Effector memory CD4-positive, alpha-beta T cell (primary cell): ENCODE measurements around the gene HABP2.

Experiments
- DNase-seq, 3 donors: peaks; one replicate each; pipeline ENCODE4 v3.0.0-alpha.2; 2020
- H3K27ac ChIP-seq: 2 replicates; pipeline ENCODE4 v1.7.0; 2013; ENCODE audit warnings: mild to moderate bottlenecking, low read length, moderate library complexity; ENCODE audit not compliant: insufficient read depth, poor library complexity, severe bottlenecking
- H3K27me3 ChIP-seq: replicated peaks from 2 replicates; pipeline ENCODE4 v1.7.0; 2013; ENCODE audit warnings: mild to moderate bottlenecking, low read length; ENCODE audit not compliant: insufficient read depth, control insufficient read depth, poor library complexity, severe bottlenecking
- H3K36me3 ChIP-seq: 2 replicates; pipeline ENCODE4 v1.7.0; 2013; ENCODE audit warnings: mild to moderate bottlenecking, low read length, moderate library complexity; ENCODE audit not compliant: control insufficient read depth, insufficient read depth
- H3K4me1 ChIP-seq: 2 replicates; pipeline ENCODE4 v1.7.0; 2013; ENCODE audit warnings: low read length, mild to moderate bottlenecking; ENCODE audit not compliant: control insufficient read depth, insufficient read depth, poor library complexity, severe bottlenecking
- H3K4me3 ChIP-seq: 2 replicates; pipeline ENCODE4 v1.7.0; 2013; ENCODE audit warnings: low read length, low read depth, mild to moderate bottlenecking; ENCODE audit not compliant: insufficient read depth, poor library complexity, severe bottlenecking
- H3K9me3 ChIP-seq: 2 replicates; pipeline ENCODE4 v1.7.0; 2013; ENCODE audit warnings: mild to moderate bottlenecking, low read length, moderate library complexity; ENCODE audit not compliant: control insufficient read depth

The HABP2 gene

DNA sequence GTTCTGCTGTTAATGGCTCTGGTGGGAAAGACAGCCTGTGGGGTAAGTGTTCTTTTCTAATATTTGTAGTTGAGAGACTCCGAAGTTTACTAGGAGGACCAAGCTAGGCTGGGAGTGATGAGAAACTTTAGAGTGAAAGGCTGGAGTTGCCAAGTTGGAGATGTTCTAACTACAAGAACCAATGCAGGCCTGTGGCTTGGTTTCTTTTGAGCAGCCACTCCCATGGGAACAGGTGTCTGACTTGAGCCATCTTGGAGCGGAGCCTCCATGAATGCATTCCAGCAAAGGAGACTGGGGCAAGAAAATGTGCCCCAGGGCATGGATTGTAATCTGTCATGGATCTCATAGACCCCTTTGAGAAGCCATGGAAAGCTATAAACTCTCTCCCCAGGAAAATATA is 296 bp downstream of the HABP2 start:
- Histone ChIP-seq H3K4me1 (no peaks in the 10 kb centered on the region), H3K9me3 (no peaks in the 10 kb centered on the region), H3K27me3 (no peaks in the 10 kb centered on the region), H3K27ac (no peak overlapping the region), H3K4me3 (no peak overlapping the region), H3K36me3 (no peaks in the 10 kb centered on the region)
- no peak for DNase-seq

DNA sequence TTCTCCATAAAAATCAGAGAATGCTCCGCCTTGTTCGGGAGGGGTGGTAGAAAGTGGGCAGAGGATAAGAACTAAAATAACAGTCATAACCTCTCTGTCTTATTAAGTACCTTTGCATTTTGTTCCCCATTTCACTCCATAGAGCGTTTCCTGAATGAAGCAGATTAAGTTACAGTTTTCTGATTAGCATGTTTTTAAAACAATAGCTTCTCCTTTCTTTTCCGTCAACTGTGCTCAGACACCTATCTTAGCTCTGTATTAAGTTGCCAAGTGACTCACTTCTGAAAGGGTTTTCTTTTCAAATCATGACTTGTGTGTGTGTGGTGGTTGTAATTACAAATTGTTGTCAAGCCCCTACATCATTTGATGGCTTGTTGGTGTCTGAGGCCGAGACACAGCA is 1.4 kb downstream of the HABP2 start:
- H3K9me3 ChIP-seq = no peaks in the 10 kb centered on the region
- H3K4me1 ChIP-seq = no peaks in the 10 kb centered on the region
- no peaks in the 10 kb centered on the region for H3K27me3 ChIP-seq
- no peaks in the 10 kb centered on the region for H3K36me3 ChIP-seq
- H3K27ac ChIP-seq = no peak overlapping the region
- H3K4me3 ChIP-seq = no peak overlapping the region
- DNase-seq = no peak

DNA sequence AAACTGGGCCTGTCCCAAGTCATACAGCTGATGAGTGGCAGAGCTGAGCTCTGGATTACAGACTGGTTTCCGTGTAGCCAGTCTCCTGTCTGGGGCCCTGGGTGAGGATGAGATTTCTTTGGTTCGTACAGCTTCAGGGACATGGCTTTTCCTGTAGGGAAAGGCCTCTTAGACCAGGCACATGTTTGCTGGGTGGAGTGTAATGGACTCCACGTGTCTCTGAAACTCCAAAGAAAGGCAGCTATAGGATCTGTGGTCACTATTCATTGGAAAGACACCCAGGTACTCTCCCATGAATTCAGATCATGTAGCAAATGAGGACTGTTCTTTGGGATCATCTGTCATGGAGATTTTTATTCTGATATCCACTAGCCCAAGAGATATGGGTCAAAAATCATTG is 2.4 kb downstream of the HABP2 start:
- H3K27ac ChIP-seq = no peak overlapping the region
- no peaks in the 10 kb centered on the region for H3K36me3 ChIP-seq
- no peaks in the 10 kb centered on the region for H3K27me3 ChIP-seq
- H3K4me3 ChIP-seq = no peak overlapping the region
- DNase-seq = no peak
- no peaks in the 10 kb centered on the region for H3K4me1 ChIP-seq
- no peaks in the 10 kb centered on the region for H3K9me3 ChIP-seq

DNA sequence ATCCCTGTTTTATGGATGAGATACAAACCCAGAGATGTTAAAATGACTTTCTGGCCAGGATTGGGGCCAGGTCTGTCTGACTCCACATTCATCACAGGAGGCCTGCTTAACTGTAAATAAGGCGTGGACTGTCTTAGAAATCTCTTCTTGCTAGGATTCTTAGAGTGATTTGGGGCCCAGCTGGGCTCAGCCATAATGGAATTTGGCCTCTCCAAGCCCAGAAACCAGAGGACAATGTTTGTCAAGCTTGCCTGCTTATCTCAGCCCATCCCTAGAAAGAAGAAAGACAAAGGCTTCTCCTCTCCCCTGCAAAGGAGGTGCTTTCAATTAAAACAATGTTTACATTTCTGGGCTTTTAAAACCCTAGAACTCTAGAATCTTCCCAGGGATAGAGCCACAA is 2.9 kb downstream of the HABP2 start:
- Histone ChIP-seq H3K9me3 (no peaks in the 10 kb centered on the region), H3K4me1 (no peaks in the 10 kb centered on the region), H3K27me3 (no peaks in the 10 kb centered on the region), H3K4me3 (no peak overlapping the region), H3K27ac (no peak overlapping the region), H3K36me3 (no peaks in the 10 kb centered on the region)
- DNase-seq = no peak

DNA sequence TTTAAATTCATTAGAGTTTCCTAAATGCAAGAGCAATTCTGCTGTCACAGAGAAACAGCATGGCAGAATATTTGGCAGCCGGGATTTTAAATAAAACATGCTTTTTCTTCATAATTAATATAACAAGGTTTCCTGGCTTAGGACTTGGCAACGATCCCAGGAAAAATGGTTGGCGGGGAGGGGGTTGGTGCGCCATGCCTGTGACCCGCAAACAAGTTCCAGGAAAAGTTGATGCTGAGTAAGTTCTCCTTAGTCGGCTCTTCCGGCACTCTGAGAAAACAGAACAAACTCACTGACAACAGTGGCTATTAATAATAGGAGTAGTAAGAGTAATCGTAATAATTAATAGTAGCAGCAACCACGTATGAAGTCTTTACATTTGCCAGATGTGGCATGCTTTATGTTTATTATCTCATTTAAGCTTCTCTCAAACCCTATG is 4.6 kb downstream of the HABP2 start:
- Histone ChIP-seq H3K27me3 (no peaks in the 10 kb centered on the region), H3K27ac (no peak overlapping the region), H3K4me1 (no peaks in the 10 kb centered on the region), H3K36me3 (no peaks in the 10 kb centered on the region), H3K9me3 (no peaks in the 10 kb centered on the region), H3K4me3 (no peak overlapping the region)
- DNase-seq = no peak

DNA sequence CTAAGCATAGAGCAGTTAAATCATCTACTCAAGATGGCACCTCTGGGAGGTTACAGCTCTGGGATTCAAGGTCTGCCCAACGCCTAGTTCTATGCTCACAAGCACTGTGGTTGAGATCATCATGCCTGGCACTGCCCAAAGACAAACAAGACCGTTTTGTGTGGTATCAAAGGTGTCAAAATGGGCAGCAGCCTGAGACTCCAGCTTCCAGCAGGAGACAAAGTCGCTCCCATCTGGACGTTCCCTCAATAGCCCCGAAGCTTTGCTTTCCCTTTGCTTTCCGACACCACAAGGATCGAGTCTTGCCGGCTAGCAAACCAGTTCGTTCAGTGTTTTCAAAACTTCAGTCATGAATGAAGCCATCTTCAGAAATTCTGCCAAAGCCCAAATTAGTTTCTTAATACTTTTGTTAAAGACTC is 5.1 kb downstream of the HABP2 start:
- Histone ChIP-seq H3K36me3 (no peaks in the 10 kb centered on the region), H3K4me1 (no peaks in the 10 kb centered on the region), H3K9me3 (no peaks in the 10 kb centered on the region), H3K27me3 (no peaks in the 10 kb centered on the region), H3K27ac (no peak overlapping the region), H3K4me3 (no peak overlapping the region)
- no peak for DNase-seq

DNA sequence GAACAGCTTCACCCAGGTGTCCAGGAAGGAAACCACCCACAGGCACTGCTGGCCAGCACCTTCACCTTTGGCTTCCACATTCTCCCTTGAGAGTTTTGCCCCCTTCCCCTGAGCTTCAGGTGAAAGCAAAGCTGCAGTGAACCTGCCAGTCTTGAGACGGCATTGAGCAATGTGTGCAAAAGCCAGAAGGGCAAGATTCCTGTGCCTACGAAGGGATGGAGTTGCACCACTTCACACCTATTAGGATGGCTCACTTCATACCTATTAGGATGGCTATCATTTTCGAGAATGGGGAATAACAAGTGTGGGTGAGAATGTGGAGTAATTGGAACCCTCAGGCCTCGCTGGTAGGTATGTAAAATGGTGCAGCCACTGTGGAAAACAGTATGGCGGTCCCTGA is 7.2 kb downstream of the HABP2 start:
- Histone ChIP-seq H3K9me3 (no peaks in the 10 kb centered on the region), H3K4me3 (no peak overlapping the region), H3K36me3 (no peaks in the 10 kb centered on the region), H3K27ac (no peak overlapping the region), H3K27me3 (no peaks in the 10 kb centered on the region), H3K4me1 (no peaks in the 10 kb centered on the region)
- DNase-seq = no peak

DNA sequence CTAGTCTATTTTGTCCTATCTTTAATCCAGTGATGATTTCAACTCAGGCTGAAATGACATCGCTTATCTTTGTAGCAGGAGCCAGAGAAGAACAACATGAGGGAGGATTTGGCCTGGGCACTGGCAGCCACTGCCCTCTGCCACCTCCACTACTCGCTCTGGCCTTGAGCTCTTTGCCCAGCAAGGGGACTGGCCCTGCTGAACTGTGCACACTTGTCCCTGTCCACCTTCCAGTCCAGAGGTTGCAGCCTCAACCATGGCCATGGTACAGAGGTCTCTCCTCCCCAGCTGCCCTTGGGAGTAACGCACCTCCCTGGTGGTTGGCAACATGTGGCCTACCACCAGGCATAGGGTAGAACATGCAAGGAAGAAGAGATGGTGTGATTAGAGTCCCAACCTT is 8.4 kb downstream of the HABP2 start:
- no peak for DNase-seq
- Histone ChIP-seq H3K36me3 (no peaks in the 10 kb centered on the region), H3K4me3 (no peak overlapping the region), H3K27ac (no peak overlapping the region), H3K9me3 (no peaks in the 10 kb centered on the region), H3K27me3 (no peaks in the 10 kb centered on the region), H3K4me1 (no peaks in the 10 kb centered on the region)

DNA sequence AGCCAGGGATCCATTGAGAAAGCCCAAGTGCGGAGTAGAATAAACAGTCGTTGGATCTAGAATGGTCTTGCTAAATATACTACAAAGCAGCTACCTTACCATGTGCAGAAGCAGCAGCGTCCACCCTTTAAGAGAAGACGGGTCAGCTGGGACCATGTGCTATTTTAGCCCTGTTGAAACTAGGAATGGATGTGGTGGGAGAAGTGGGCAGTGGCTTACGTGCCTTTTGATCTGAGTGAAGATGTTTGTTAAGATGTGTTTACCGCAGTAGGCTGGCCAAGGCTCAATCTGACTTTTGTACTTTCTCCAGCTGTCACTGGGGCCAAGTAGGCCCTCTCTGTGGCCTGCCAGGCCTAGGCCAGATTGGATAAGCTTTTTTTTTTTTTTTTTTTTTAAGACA is 9.2 kb downstream of the HABP2 start:
- Histone ChIP-seq H3K27me3 (no peaks in the 10 kb centered on the region), H3K4me3 (no peak overlapping the region), H3K36me3 (no peaks in the 10 kb centered on the region), H3K9me3 (no peaks in the 10 kb centered on the region), H3K27ac (no peak overlapping the region), H3K4me1 (no peaks in the 10 kb centered on the region)
- no peak for DNase-seq

DNA sequence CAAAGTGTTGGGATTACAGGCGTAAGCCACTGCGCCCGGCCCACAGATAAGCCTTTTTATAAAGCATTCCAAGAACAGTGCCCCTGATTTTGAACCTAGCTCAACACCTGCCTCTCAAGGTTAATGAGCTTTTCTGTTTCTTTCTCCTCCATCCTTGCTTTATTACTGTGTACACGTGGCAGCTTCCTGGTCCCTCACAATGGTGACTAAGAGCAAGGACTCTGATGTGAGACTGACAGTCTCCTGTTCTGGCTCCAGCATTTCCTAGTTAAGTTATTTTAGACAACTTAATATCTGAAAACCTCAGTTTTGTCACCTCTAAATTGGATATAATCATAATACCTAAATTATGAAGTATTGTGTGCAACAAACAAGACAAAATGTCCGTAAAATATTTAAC is 9.9 kb downstream of the HABP2 start:
- Histone ChIP-seq H3K4me1 (no peaks in the 10 kb centered on the region), H3K27me3 (no peaks in the 10 kb centered on the region), H3K9me3 (no peaks in the 10 kb centered on the region), H3K4me3 (no peak overlapping the region), H3K27ac (no peak overlapping the region), H3K36me3 (no peaks in the 10 kb centered on the region)
- no peak for DNase-seq
